Adrenal gland (tissue), 12 donors: ENCODE results near the gene TRIM63. TPM values are rescaled to one million over a fixed set of nuclear protein-coding genes. Genes with fewer than 3 reads are reported as not detected.

Experiments
- DNase-seq, 7 donors: peaks; one replicate each; pipeline ENCODE4 v3.0.0-alpha.2; 2019 to 2020
- H3K27ac ChIP-seq, 5 donors: fragments of 200-600 bp; sonication (generic) in 4 of 5; 1 replicate in 3 of 5; 2 replicates in 2 of 5; pipeline versions ENCODE4 v1.5.1 to v1.8.0; 2016 to 2020; ENCODE audit warnings: mild to moderate bottlenecking in 1 of 5
- H3K27me3 ChIP-seq: fragments of 200-600 bp; 2 replicates; pipeline ENCODE4 v1.8.0; 2021
- H3K36me3 ChIP-seq, 2 donors: fragments of 200-600 bp; replicated peaks in 1 of 2; 1 replicate in 1 of 2; 2 replicates in 1 of 2; pipeline versions ENCODE4 v1.5.1 to v1.8.0; 2018 to 2022
- H3K4me1 ChIP-seq, 2 donors: fragments of 200-600 bp; replicated peaks in 1 of 2; 1 replicate in 1 of 2; 2 replicates in 1 of 2; pipeline versions ENCODE4 v1.5.1 to v1.8.0; 2018 to 2021
- H3K4me3 ChIP-seq, 4 donors: fragments of 200-600 bp; sonication (generic) in 3 of 4; one replicate each; pipeline ENCODE4 v1.5.1; 2016 to 2018
- H3K9me3 ChIP-seq, 3 donors: fragments of 200-600 bp; sonication (generic) in 1 of 3; replicated peaks in 1 of 3; 1 replicate in 2 of 3; 2 replicates in 1 of 3; pipeline versions ENCODE4 v1.5.1 to v1.8.0; 2016 to 2021
- POLR2A ChIP-seq, 2 donors: fragments of 450-650 bp; IDR thresholded peaks; one replicate each; pipeline ENCODE4 v1.6.1; 2017; ENCODE audit warnings: antibody characterized with exemption in 2 of 2, mild to moderate bottlenecking in 2 of 2, moderate library complexity in 1 of 2
- WGBS, 4 donors: extraction: QIAGEN DNeasy Blood & Tissue Kit in 2 of 4; methylation state at CpG; one replicate each; pipeline versions ENCODE4 v1.1.5 to v1.1.7; 2013 to 2017; 5-methylcytosine and 5-hydroxymethylcytosine counted together
- intact Hi-C, 2 donors: fragments of 100-400 bp; cut with DNase I; formaldehyde crosslinking; loops; one replicate each; pipeline versions ENCODE4 v1.14.1 to v1.15.0; 2022 to 2023
- polyA plus RNA-seq, 3 donors: library from polyadenylated mRNA; stranded (reverse); fragments of 200-250 nt in 2 of 3; fragments of 350-450 nt in 1 of 3; fragmentation: Illumina TruSeq in 1 of 3; extraction: RNeasy Lipid Tissue Mini Kit (QIAGEN cat#74804) in 1 of 3; gene quantifications; one replicate each; pipeline ENCODE4 v1.2.3, GENCODE V29; 2013 to 2014
- total RNA-seq, 9 donors: library from RNA; depleted of rRNA in 4 of 9; stranded (reverse); fragments of >200 nt in 4 of 9; fragments of 120-200 nt in 1 of 9; fragmentation: NEBNext Ultra II Directional in 1 of 9; extraction: Animal tissue kit (Norgen Biotek cat#: 25700) in 1 of 9; gene quantifications; one replicate each; pipeline versions ENCODE4 v1.1.0 to v1.2.4, GENCODE V29; 2013 to 2023
- TF ChIP-seq, protein P1 (sequence below), 6 experiments: fragments of 450-650 bp in 4 of 6; fragments of 200-600 bp in 2 of 6; sonication (generic) in 1 of 6; IDR thresholded peaks; 1 replicate in 5 of 6; 2 replicates in 1 of 6; pipeline versions ENCODE4 v1.5.1 to v1.8.0; 2016 to 2021; ENCODE audit warnings: antibody characterized with exemption in 6 of 6, mild to moderate bottlenecking in 2 of 6, moderate library complexity in 1 of 6
- donor health status: healthy with polysubstance abuse.
- donor health status: Bipolar disorder and iron deficiency.
- donor health status: DM: yes; HTN: yes; CAD: no.
- donor health status: DM: no; HTN: no; CAD: no.
- donor health status: DM: no; HTN: no; CAD: no.
- donor health status: DM: yes; HTN: yes; CAD: no.

The TRIM63 gene
- total and polyA plus RNA-seq, 12 donors: 0.06 to 4.6 (median 0.18) TPM; not detected in 7

DNA sequence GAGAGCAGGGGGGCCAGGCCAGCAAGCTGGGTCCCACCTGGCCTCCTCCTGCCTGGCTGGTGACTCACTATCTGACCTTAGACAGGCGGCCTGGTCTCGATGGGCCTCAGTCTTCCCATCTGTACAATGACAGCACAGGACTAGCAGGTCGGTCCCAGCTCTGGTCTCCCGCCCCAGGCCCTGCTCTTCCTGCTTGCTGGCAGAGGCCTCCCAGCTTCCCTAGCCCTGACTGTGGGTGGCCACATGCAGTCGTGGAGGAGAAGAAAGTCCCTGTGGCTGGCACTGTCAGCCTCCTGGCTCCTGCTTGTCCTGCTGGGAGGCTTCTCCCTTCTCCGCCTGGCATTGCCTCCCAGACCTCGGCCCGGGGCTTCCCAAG, 45.0 kb downstream of the TRIM63 start:
- Histone ChIP-seq H3K9me3 (no peaks in the 10 kb centered on the region), H3K4me1 (peaks cover 0 to 31% of the 10 kb centered on the region in 2 donors), H3K27me3 (no peaks in the 10 kb centered on the region), H3K27ac (peak overlapping the region in 2 of 5 donors; percentile 26 to 65), H3K36me3 (no peaks in the 10 kb centered on the region), H3K4me3 (no peak overlapping the region)
- 62 to 80% (median 66%) methylated on average over 4 to 8 of the region's 8 CpGs for WGBS, 4 donors
- intact Hi-C loops: no loop called here
- TF ChIP-seq POLR2A (IDR thresholded peaks at IDR 0.05): no peak
- TF ChIP-seq, protein P1, sequence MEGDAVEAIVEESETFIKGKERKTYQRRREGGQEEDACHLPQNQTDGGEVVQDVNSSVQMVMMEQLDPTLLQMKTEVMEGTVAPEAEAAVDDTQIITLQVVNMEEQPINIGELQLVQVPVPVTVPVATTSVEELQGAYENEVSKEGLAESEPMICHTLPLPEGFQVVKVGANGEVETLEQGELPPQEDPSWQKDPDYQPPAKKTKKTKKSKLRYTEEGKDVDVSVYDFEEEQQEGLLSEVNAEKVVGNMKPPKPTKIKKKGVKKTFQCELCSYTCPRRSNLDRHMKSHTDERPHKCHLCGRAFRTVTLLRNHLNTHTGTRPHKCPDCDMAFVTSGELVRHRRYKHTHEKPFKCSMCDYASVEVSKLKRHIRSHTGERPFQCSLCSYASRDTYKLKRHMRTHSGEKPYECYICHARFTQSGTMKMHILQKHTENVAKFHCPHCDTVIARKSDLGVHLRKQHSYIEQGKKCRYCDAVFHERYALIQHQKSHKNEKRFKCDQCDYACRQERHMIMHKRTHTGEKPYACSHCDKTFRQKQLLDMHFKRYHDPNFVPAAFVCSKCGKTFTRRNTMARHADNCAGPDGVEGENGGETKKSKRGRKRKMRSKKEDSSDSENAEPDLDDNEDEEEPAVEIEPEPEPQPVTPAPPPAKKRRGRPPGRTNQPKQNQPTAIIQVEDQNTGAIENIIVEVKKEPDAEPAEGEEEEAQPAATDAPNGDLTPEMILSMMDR (IDR thresholded peaks at IDR 0.05): no peak
- DNase-seq: no peak

DNA sequence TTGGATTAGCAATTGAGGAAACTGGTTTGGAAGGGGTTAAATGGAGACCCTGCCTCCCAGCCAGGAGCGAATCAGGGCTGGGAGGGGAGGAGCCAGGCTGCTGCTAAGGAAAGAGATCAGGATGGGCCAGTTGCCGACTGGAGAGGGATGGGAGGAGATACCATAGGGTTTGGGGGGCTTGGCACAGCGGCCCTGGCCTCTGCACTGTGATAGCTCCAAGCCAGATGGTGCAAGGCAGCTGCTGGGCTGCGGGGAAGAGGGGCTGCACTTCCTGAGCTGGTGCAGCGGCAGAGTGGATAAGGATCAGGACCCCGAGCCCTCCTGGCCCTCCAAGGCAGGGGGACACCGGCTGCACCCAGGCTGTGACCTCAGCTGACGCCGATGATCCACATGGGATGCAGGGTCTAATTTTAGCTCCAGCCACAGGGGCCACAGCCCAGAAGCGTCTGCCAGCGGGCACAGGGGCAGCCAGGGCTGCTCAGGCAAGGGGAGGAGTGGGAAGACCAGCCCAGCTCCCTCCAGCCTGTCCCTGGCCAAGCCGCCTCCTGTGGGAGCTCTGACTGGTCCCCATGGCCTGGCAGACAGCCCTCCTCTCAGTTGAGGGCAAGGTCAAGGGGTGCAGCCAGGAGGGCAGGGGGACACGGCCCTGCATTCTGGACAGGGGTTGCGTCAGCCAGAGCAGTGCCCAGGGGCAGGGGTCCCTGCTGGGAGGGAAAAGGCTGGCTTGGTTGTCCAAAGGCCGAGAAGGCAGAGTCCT, 45.6 kb downstream of the TRIM63 start, which contains the start of gene EXTL1:
Gene EXTL1 (plus strand): TSS at position 129 of the 757 bp plus-strand sequence. CDS start 872 bp downstream, outside the sequence.
- Histone ChIP-seq H3K4me1 (peaks cover 0 to 35% of the 10 kb centered on the region in 2 donors), H3K36me3 (no peaks in the 10 kb centered on the region), H3K27ac (peak within 1 kb of the TSS in 2 of 5 donors; percentile 26 to 65), H3K4me3 (peak within 1 kb of the TSS in 1 of 4 donors; percentile 32), H3K27me3 (no peaks in the 10 kb centered on the region), H3K9me3 (no peaks in the 10 kb centered on the region)
- WGBS, 4 donors: 24 to 35% (median 26%) methylated on average over 6 to 15 of the region's 15 CpGs
- TF ChIP-seq POLR2A (IDR thresholded peaks at IDR 0.05): peak in 1 of 2 donors; percentile 28
- TF ChIP-seq, protein P1 (IDR thresholded peaks at IDR 0.05): no peak
- DNase-seq: peak in 5 of 7 donors; percentile 43 to 67 (median 54)
- intact Hi-C loops: no loop called here

DNA sequence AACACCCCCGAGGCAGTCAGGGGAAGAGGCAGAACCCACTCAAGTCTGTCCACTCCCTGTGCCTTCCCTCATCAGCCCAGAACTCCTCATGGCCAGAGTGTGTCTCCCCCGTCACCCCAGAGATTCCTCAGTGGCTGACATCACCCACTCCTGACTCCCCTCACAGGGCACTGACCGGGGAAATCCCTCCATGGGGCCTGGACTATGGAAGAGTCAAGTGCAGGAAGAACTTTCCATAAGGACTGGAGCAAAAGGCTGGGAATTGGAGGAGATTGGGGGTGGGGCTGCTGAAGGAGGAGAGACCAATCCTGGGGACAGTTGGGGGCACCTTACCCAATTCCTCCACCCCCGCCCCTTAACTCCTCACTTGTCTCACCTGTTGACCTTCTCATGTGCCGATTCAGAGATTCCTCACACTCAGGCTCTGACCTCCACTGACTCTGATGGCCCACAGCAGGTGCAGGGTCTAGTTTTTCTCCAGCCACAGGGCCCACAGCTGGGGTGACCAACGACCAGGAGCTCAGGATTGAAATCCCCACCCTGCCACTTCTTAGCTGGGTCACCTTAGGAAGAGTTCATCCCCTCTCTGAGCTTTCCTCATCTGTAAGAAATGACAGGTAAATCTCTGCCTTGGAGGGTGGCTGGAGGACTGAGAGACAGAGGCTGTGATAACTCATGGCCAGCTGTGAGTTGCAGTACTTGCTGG, 46.3 kb downstream of the TRIM63 start:
- Histone ChIP-seq H3K4me3 (peak overlapping the region in 1 of 4 donors; percentile 32), H3K27ac (peak overlapping the region in 2 of 5 donors; percentile 26 to 65), H3K9me3 (no peaks in the 10 kb centered on the region), H3K4me1 (peaks cover 0 to 42% of the 10 kb centered on the region in 2 donors), H3K27me3 (no peaks in the 10 kb centered on the region), H3K36me3 (no peaks in the 10 kb centered on the region)
- no peak for DNase-seq
- TF ChIP-seq, protein P1 (IDR thresholded peaks at IDR 0.05): no peak
- TF ChIP-seq POLR2A (IDR thresholded peaks at IDR 0.05): no peak
- WGBS, 4 donors: 66 to 75% (median 71%) methylated on average over 5 to 6 of the region's 6 CpGs
- intact Hi-C loops: no loop called here

DNA sequence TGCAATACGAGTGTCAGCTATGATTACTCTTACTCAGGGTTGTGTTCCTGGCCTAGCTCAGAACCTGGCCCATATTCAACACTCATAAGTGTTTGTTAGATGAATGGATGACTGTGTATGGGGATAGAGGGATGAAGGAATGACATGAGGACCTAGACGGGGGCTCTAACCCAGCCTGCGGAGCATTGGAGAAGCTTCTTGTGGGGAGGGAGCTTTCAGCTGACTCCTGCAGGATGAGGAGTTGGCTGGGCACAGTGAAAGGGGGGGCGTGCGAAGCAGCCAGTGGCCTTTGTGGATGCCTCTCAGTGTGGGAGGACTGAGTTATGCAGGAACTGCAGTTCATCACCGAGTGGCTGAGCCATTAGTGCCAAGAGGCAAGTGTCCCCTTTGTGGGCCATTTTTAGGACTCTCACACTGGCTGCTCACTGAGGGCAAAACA, 47.1 kb downstream of the TRIM63 start:
- DNase-seq: no peak
- no peaks in the 10 kb centered on the region for H3K9me3 ChIP-seq
- H3K27ac ChIP-seq: peak overlapping the region in 2 of 5 donors; percentile 5 to 14
- H3K36me3 ChIP-seq: no peaks in the 10 kb centered on the region
- intact Hi-C loops: no loop called here
- no peaks in the 10 kb centered on the region for H3K27me3 ChIP-seq
- WGBS, 4 donors: 63 to 73% (median 65%) methylated on average over 5 to 6 of the region's 6 CpGs
- peaks cover 4 to 49% of the 10 kb centered on the region in 2 donors for H3K4me1 ChIP-seq
- no peak overlapping the region for H3K4me3 ChIP-seq
- no peak for TF ChIP-seq POLR2A (IDR thresholded peaks at IDR 0.05)
- TF ChIP-seq, protein P1 (IDR thresholded peaks at IDR 0.05): no peak
